Heart left ventricle (tissue), 16 donors: ENCODE measurements around the gene WNT3A. TPM values are rescaled to one million over a fixed set of nuclear protein-coding genes. Genes with fewer than 3 reads are reported as not detected.

Source experiments
- ATAC-seq, 4 donors: fragments of 200-7000 bp; cut with Tn5 transposase; one replicate each; pipeline ENCODE4 v1.9.1; 2020 to 2022; ENCODE audit warnings: moderate library complexity in 4 of 4, mild to moderate bottlenecking in 3 of 4, moderate number of reproducible peaks in 1 of 4
- DNase-seq, 5 donors: peaks; one replicate each; pipeline ENCODE4 v3.0.0-alpha.2; 2020
- H3K27ac ChIP-seq, 12 donors: fragments of 200-600 bp; sonication (generic) in 4 of 12; one replicate each; pipeline versions ENCODE4 v1.5.0 to v1.8.0; 2016 to 2022; ENCODE audit warnings: mild to moderate bottlenecking in 2 of 12
- H3K27me3 ChIP-seq, 9 donors: fragments of 200-600 bp; sonication (generic) in 2 of 9; one replicate each; pipeline versions ENCODE4 v1.5.1 to v1.8.0; 2016 to 2022; ENCODE audit warnings: mild to moderate bottlenecking in 3 of 9
- H3K36me3 ChIP-seq, 9 donors: fragments of 200-600 bp; sonication (generic) in 2 of 9; one replicate each; pipeline versions ENCODE4 v1.5.0 to v1.8.0; 2018 to 2022; ENCODE audit warnings: mild to moderate bottlenecking in 2 of 9
- H3K4me1 ChIP-seq, 12 donors: fragments of 200-600 bp; sonication (generic) in 4 of 12; one replicate each; pipeline versions ENCODE4 v1.5.0 to v1.8.0; 2016 to 2022; ENCODE audit warnings: mild to moderate bottlenecking in 3 of 12
- H3K4me3 ChIP-seq, 12 donors: fragments of 200-600 bp; sonication (generic) in 4 of 12; one replicate each; pipeline versions ENCODE4 v1.5.0 to v1.8.0; 2017 to 2022; ENCODE audit warnings: mild to moderate bottlenecking in 9 of 12, moderate library complexity in 4 of 12
- H3K9me3 ChIP-seq, 12 donors: fragments of 200-600 bp; sonication (generic) in 4 of 12; one replicate each; pipeline versions ENCODE4 v1.5.0 to v1.8.0; 2016 to 2022; ENCODE audit warnings: mild to moderate bottlenecking in 1 of 12
- CTCF ChIP-seq, 12 donors: fragments of 200-600 bp; sonication (generic) in 4 of 12; IDR thresholded peaks; one replicate each; pipeline versions ENCODE4 v1.5.0 to v1.8.0; 2018 to 2022; ENCODE audit warnings: antibody characterized with exemption in 12 of 12, mild to moderate bottlenecking in 5 of 12
- POLR2A ChIP-seq, 2 donors: fragments of 450-650 bp; IDR thresholded peaks; one replicate each; pipeline ENCODE4 v1.6.1; 2017; ENCODE audit warnings: antibody characterized with exemption in 2 of 2, mild to moderate bottlenecking in 2 of 2, moderate library complexity in 2 of 2
- WGBS, 4 donors: extraction: QIAGEN DNeasy Blood & Tissue Kit in 2 of 4; methylation state at CpG; one replicate each; pipeline versions ENCODE4 v1.1.5 to v1.1.7; 2013 to 2018; 5-methylcytosine and 5-hydroxymethylcytosine counted together
- intact Hi-C, 10 donors: fragments of 100-400 bp; cut with DNase I; formaldehyde crosslinking; loops; one replicate each; pipeline versions ENCODE4 v1.11.1 to v1.14.2; 2022
- polyA plus RNA-seq, 2 donors: library from polyadenylated mRNA; stranded (reverse); fragments of 200-250 nt; gene quantifications; one replicate each; pipeline ENCODE4 v1.2.3, GENCODE V29; 2013
- total RNA-seq, 9 donors: library from RNA; depleted of rRNA in 2 of 9; stranded (reverse); fragments of >200 nt in 2 of 9; fragmentation: NEBNext Ultra II Directional in 3 of 9; extraction: Animal tissue kit (Norgen Biotek cat#: 25700) in 3 of 9; gene quantifications; one replicate each; pipeline versions ENCODE4 v1.1.0 to v1.2.4, GENCODE V29; 2016 to 2023
- donor health status: ischemic (EF 13 %, LVEDD 7.1; RV severe dilation, severe dysfunction).
- donor health status: healthy with polysubstance abuse.
- donor health status: DM: no; HTN: yes; CAD: no.
- donor health status: DM: no; HTN: no; CAD: no.
- donor health status: ischemic (EF 25% LVEDD 6.9; RV normal size, moderate dysfunction).
- donor health status: ischemic (EF 25% LVEDD 5.7; RV mildly dilated, moderate dysfunction).
- donor health status: healthy.
- donor health status: DM: yes; HTN: yes; CAD: no.
- donor health status: ischemic (EF 35%, LVEDD 5.7; RV mildly dilated, moderate dysfunction).
- donor health status: nonischemic (EF 11% LVEDD 7.7; RV severe dilation, severe dysfunction).
- donor health status: DM: yes; HTN: yes; CAD: no.
- donor health status: PGD.
- donor health status: ischemic (EF 29% LVEDD 5.4; RV normal size, mild dysfunction).
- donor health status: nonischemic (EF 23%, LVEDD 6.1; RV moderate dilation, normal function).

WNT3A gene
- total and polyA plus RNA-seq, 11 donors = not detected

- Histone ChIP-seq H3K4me3 (no peak overlapping the region), H3K36me3 (no peaks in the 10 kb centered on the region), H3K9me3 (peaks cover 0 to 13% (median 0%) of the 10 kb centered on the region in 12 donors), H3K27ac (no peak overlapping the region), H3K27me3 (peaks cover 10 to 39% (median 20%) of the 10 kb centered on the region in 9 donors), H3K4me1 (peaks cover 0 to 10% (median 3%) of the 10 kb centered on the region in 12 donors)
- TF ChIP-seq POLR2A (IDR thresholded peaks at IDR 0.05) = no peak
- no peak for TF ChIP-seq CTCF (IDR thresholded peaks at IDR 0.05)
- ATAC-seq (no peak), DNase-seq (no peak)
- WGBS, 4 donors = 78 to 84% (median 80%) methylated on average over 2 of the region's 2 CpGs
- intact Hi-C loops = no loop called here
These were observed 26.6 kb downstream of the WNT3A start for GRCh38 chr1:228033376-228033775.

DNA sequence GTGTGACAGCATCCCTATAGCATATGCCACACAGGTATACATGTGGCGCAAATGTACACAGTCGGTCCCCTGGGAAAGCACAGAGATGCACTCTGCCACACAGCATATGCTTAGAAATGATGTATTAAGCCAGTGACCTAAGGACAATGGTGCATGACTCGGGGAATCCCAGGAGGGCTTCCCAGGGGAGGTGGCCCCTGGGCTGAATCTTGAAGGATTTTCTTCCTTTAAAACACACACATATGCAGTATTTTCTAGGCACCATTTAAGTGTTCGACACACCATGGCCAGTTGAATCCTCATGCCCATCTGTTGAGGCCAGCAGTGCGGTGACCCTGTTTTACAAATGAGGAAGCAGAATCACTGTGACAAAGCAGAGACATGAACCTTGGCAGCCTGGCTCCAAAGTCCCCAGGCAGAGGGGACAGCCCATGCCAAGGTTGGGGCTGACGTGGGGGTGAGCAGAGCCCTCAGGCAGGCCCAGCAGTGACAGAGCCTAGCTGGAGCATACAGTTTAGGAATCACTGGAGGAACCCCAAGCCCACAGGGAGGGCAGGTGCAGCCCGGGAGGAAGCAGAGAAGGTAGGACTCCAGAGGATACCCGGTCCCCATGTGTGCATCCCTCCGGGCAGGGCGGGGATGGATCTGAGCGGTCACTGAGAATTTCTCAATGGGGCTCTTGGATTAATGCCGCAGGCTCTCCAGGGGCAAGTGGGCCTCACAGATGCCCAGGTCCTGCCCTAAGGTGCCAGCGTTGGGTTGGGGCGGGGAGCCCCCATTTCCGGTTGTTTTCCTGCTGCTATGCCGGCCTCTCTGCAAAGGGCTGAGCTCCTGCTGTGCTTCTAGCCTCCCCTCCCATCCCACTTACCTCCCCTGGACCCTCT is 28.4 kb downstream of the WNT3A start:
- Histone ChIP-seq H3K4me1 (peaks cover 0 to 10% (median 3%) of the 10 kb centered on the region in 12 donors), H3K36me3 (no peaks in the 10 kb centered on the region), H3K27me3 (peaks cover 14 to 53% (median 30%) of the 10 kb centered on the region in 9 donors), H3K9me3 (peaks cover 0 to 13% (median 0%) of the 10 kb centered on the region in 12 donors), H3K27ac (no peak overlapping the region), H3K4me3 (no peak overlapping the region)
- peak in 1 of 5 donors; percentile 27 for DNase-seq
- TF ChIP-seq CTCF (IDR thresholded peaks at IDR 0.05) = no peak
- no peak for TF ChIP-seq POLR2A (IDR thresholded peaks at IDR 0.05)
- intact Hi-C loops = no loop called here
- 85 to 88% (median 86%) methylated on average over 16 of the region's 16 CpGs for WGBS, 4 donors
- no peak for ATAC-seq

GRCh38 chr1:228035844-228036243 is 29.0 kb downstream of the WNT3A start:
- WGBS, 4 donors = 75 to 87% (median 81%) methylated on average over 4 to 5 of the region's 5 CpGs
- Histone ChIP-seq H3K4me3 (no peak overlapping the region), H3K9me3 (peaks cover 0 to 13% (median 0%) of the 10 kb centered on the region in 12 donors), H3K27ac (no peak overlapping the region), H3K27me3 (peaks cover 14 to 50% (median 31%) of the 10 kb centered on the region in 9 donors), H3K4me1 (peaks cover 0 to 10% (median 3%) of the 10 kb centered on the region in 12 donors), H3K36me3 (no peaks in the 10 kb centered on the region)
- no peak for ATAC-seq
- peak in 1 of 5 donors; percentile 22 for DNase-seq
- intact Hi-C loops = no loop called here
- no peak for TF ChIP-seq POLR2A (IDR thresholded peaks at IDR 0.05)
- no peak for TF ChIP-seq CTCF (IDR thresholded peaks at IDR 0.05)

DNA sequence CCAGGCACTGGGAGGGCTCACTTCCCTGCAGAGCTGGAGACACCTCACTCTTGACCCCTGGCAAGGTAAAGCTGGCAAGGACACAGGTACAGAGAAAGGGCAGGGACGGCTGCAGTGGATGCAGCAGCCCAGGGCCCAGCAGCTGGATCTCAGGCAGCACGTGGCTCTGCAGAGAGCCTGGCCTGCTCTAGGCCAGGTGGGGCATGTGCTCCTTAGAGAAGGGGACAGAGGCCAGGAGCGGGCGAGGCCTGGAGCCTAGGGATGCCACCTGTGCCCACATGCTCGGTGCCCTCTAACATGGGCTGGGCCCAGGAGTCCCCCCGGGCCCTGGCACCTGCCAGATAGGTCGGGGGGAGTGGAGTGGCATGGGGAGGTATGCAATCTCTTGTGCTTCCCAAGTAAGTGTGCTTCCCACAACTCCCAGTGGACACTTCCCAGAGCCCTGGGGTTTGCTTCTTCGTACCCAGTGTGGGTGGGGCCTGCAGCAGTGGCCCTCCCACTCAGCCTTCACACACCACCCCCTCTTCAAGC is 30.0 kb downstream of the WNT3A start:
- H3K9me3 ChIP-seq = peaks cover 0 to 13% (median 0%) of the 10 kb centered on the region in 12 donors
- TF ChIP-seq CTCF (IDR thresholded peaks at IDR 0.05) = no peak
- TF ChIP-seq POLR2A (IDR thresholded peaks at IDR 0.05) = no peak
- H3K27me3 ChIP-seq = peaks cover 14 to 49% (median 31%) of the 10 kb centered on the region in 9 donors
- H3K27ac ChIP-seq = no peak overlapping the region
- whole genome bisulfite sequencing, 4 donors = 80 to 88% (median 82%) methylated on average over 6 to 8 of the region's 8 CpGs
- intact Hi-C loops = no loop called here
- no peak overlapping the region for H3K4me3 ChIP-seq
- peak in 1 of 5 donors; percentile 28 for DNase-seq
- ATAC-seq = peak in 1 of 4 donors; percentile 11
- H3K4me1 ChIP-seq = peaks cover 0 to 10% (median 3%) of the 10 kb centered on the region in 12 donors
- no peaks in the 10 kb centered on the region for H3K36me3 ChIP-seq
